Ascending aorta (tissue), 2 donors: ENCODE measurements around the gene DDX24. TPM values are rescaled to one million over a fixed set of nuclear protein-coding genes. Genes with fewer than 3 reads are reported as not detected.

Experiments used
- DNase-seq, 2 donors: peaks; one replicate each; pipeline ENCODE4 v3.0.0-alpha.2; 2019; ENCODE audit warnings: low spot score in 2 of 2
- H3K27ac ChIP-seq, 2 donors: fragments of 200-600 bp; sonication (generic); one replicate each; pipeline ENCODE4 v1.5.1; 2016 to 2017; ENCODE audit warnings: mild to moderate bottlenecking in 1 of 2
- H3K27me3 ChIP-seq: fragments of 200-600 bp; sonication (generic); one replicate; pipeline ENCODE4 v1.5.1; 2017
- H3K36me3 ChIP-seq, 2 donors: fragments of 200-600 bp; sonication (generic); one replicate each; pipeline ENCODE4 v1.5.1; 2016
- H3K4me1 ChIP-seq, 2 donors: fragments of 200-600 bp; sonication (generic); one replicate each; pipeline ENCODE4 v1.5.1; 2016 to 2017; ENCODE audit warnings: mild to moderate bottlenecking in 1 of 2
- H3K4me3 ChIP-seq, 2 donors: fragments of 200-600 bp; sonication (generic); one replicate each; pipeline ENCODE4 v1.5.1; 2016 to 2017; ENCODE audit warnings: mild to moderate bottlenecking in 1 of 2
- H3K9me3 ChIP-seq, 2 donors: fragments of 200-600 bp; sonication (generic); one replicate each; pipeline ENCODE4 v1.5.1; 2016
- intact Hi-C: fragments of 100-400 bp; cut with DNase I; formaldehyde crosslinking; loops from one replicate; pipeline ENCODE4 v1.15.1; 2023
- total RNA-seq: library from RNA; depleted of rRNA; stranded (reverse); fragments of >200 nt; gene quantifications from one replicate; pipeline ENCODE4 v1.1.0, GENCODE V29; 2016
- TF ChIP-seq, protein P1 (sequence below), 3 experiments: fragments of 200-600 bp in 2 of 3; fragments of 450-650 bp in 1 of 3; sonication (generic) in 2 of 3; IDR thresholded peaks; one replicate each; pipeline ENCODE4 v1.5.1; 2016 to 2019; ENCODE audit warnings: antibody characterized with exemption in 3 of 3, mild to moderate bottlenecking in 1 of 3, moderate library complexity in 1 of 3

Gene DDX24
- total RNA-seq, result 104 TPM

- Histone ChIP-seq H3K27me3 (no peaks in the 10 kb centered on the region), H3K27ac (peak within 1 kb of the TSS; percentile 90 to 98), H3K4me3 (peak within 1 kb of the TSS; percentile 72 to 98), H3K4me1 (peaks cover 6 to 30% of the 10 kb centered on the region in 2 donors), H3K36me3 (peaks cover 0 to 26% of the 10 kb centered on the region in 2 donors), H3K9me3 (peaks cover 0 to 2% of the 10 kb centered on the region in 2 donors)
- intact Hi-C loops, result loop anchor here (1.0 to 5.0 kb wide), 5 partner anchors 48 to 749 kb away; partner anchors contain the start of genes BTBD7, IFI27L2, OTUB2 and PPP4R4
- TF ChIP-seq, protein P1, sequence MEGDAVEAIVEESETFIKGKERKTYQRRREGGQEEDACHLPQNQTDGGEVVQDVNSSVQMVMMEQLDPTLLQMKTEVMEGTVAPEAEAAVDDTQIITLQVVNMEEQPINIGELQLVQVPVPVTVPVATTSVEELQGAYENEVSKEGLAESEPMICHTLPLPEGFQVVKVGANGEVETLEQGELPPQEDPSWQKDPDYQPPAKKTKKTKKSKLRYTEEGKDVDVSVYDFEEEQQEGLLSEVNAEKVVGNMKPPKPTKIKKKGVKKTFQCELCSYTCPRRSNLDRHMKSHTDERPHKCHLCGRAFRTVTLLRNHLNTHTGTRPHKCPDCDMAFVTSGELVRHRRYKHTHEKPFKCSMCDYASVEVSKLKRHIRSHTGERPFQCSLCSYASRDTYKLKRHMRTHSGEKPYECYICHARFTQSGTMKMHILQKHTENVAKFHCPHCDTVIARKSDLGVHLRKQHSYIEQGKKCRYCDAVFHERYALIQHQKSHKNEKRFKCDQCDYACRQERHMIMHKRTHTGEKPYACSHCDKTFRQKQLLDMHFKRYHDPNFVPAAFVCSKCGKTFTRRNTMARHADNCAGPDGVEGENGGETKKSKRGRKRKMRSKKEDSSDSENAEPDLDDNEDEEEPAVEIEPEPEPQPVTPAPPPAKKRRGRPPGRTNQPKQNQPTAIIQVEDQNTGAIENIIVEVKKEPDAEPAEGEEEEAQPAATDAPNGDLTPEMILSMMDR (IDR thresholded peaks at IDR 0.05), result no peak
- DNase-seq, result peak; percentile 83 to 98
Measured at GRCh38 chr14:94080621-94081385, at the start of gene DDX24, which contains the start of gene IFI27L1. Gene DDX24 (minus strand): TSS chr14:94081202. CDS start chr14:94079742, 1,460 bp downstream. Gene IFI27L1 (plus strand): TSS chr14:94081310. CDS start chr14:94096938, 15,628 bp downstream.

GRCh38 chr14:94129758-94130414 is 48.9 kb upstream of the DDX24 start:
- Histone ChIP-seq H3K27ac (peak overlapping the region; percentile 74 to 88), H3K9me3 (no peaks in the 10 kb centered on the region), H3K36me3 (no peaks in the 10 kb centered on the region), H3K4me1 (peaks cover 0 to 5% of the 10 kb centered on the region in 2 donors), H3K27me3 (no peaks in the 10 kb centered on the region), H3K4me3 (peak overlapping the region; percentile 67 to 70)
- TF ChIP-seq, protein P1 (IDR thresholded peaks at IDR 0.05), result no peak
- intact Hi-C loops, result loop anchor here (1.0 to 10.0 kb wide), 3 partner anchors 49 to 355 kb away; partner anchors contain the start of genes DDX24, IFI27L1 and OTUB2
- peak in 1 of 2 donors; percentile 72 for DNase-seq

DNA sequence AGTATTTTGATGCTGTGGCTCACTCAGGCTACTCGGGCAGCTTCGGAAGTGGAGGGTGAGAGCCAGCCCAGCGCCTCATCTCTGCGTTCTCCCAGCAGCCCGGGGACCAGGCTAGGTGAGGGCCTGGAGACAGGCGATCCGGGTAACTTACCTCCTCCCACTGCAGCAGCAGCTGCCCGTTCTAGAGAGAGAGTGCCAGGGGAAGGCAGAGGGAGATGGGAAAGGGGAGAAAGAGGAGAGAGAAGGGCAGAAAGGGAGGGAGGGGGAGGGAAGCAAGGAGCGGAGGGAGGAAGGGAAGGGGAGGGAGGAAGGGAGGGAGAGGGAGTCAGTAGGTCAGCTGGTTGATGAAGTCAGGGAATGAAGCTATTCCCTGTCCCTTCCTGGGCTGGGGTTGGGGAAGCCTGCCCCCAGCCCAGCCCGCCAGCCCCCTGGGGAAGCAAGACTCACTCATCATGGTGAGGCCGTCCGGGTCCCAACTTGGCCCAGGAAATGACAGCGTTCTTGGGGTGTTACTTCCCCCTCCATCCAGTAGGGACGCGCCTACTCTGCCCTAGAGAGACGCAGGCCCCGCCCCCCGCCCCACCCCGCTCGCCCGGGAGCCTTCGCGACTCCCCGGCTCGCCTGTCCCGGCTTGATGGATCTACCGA is 48.2 kb upstream of the DDX24 start, which contains the start of gene IFI27L2:
IFI27L2 (minus strand) TSS at position 494 of the 647 bp plus-strand sequence; CDS start at position 454, 40 bp downstream.
- Histone ChIP-seq H3K36me3 (no peaks in the 10 kb centered on the region), H3K27me3 (no peaks in the 10 kb centered on the region), H3K9me3 (no peaks in the 10 kb centered on the region), H3K27ac (peak within 1 kb of the TSS; percentile 74 to 88), H3K4me1 (peaks cover 0 to 5% of the 10 kb centered on the region in 2 donors), H3K4me3 (peak within 1 kb of the TSS; percentile 67 to 70)
- TF ChIP-seq, protein P1 (IDR thresholded peaks at IDR 0.05), result peak in 2 of 3 experiments; percentile 31 to 39
- intact Hi-C loops, result loop anchor here (1.0 to 2.0 kb wide), 2 partner anchors 48 to 102 kb away; partner anchors contain the start of genes DDX24, IFI27L1 and OTUB2
- DNase-seq, result peak; percentile 57 to 87

GRCh38 chr14:94128216-94128839 is 47.3 kb upstream of the DDX24 start:
- H3K36me3 ChIP-seq, result no peaks in the 10 kb centered on the region
- no peaks in the 10 kb centered on the region for H3K9me3 ChIP-seq
- TF ChIP-seq, protein P1 (IDR thresholded peaks at IDR 0.05), result no peak
- intact Hi-C loops, result loop anchor here (2.0 kb wide), 1 partner anchor 102 kb away; the partner anchor contains the start of gene OTUB2
- H3K4me1 ChIP-seq, result peaks cover 0 to 5% of the 10 kb centered on the region in 2 donors
- H3K4me3 ChIP-seq, result peak overlapping the region in 1 of 2 donors; percentile 67
- DNase-seq, result peak in 1 of 2 donors; percentile 52
- no peaks in the 10 kb centered on the region for H3K27me3 ChIP-seq
- H3K27ac ChIP-seq, result peak overlapping the region; percentile 74 to 88

DNA sequence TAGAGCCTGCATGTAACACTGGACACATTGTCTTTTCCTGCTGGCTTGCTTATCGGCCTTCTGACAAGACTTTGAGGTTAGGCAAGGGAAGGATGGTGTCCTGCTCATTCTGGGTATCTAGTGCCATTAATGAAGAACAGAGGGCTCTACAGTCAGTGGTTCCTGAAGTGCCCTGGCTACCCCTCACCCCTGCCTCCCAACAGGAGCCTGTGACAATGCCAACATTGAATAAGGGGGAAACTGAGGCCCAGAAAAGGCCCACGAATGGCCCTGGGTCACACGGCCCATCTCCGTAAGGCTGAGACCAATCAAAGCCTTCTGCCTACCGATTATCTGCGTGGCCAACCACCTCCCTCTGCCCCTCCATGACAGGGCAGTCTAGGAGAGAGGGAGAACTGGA is 46.3 kb upstream of the DDX24 start:
- intact Hi-C loops, result no loop called here

More for the DNA sequence above, 46.3 kb upstream of the DDX24 start:
- peak in 1 of 2 donors; percentile 51 for DNase-seq
- Histone ChIP-seq H3K4me3 (no peak overlapping the region), H3K27ac (no peak overlapping the region), H3K9me3 (no peaks in the 10 kb centered on the region), H3K27me3 (no peaks in the 10 kb centered on the region), H3K36me3 (no peaks in the 10 kb centered on the region), H3K4me1 (peaks cover 0 to 5% of the 10 kb centered on the region in 2 donors)
- TF ChIP-seq, protein P1 (IDR thresholded peaks at IDR 0.05), result no peak
